Activated T-cell treated with anti-CD3 and anti-CD28 coated beads, Interleukin-2, amount 50 U/mL, for 1 hour (primary cell): ENCODE data around the gene GABRA5.
"Not testable (repeated sequence)": the region's sequence is repeated elsewhere in the genome, so short reads cannot be mapped to it uniquely, and the experiment has no call there.

Source experiments
- DNase-seq: peaks from one replicate; pipeline ENCODE4 v3.0.0-alpha.2; 2020

Gene GABRA5

DNA sequence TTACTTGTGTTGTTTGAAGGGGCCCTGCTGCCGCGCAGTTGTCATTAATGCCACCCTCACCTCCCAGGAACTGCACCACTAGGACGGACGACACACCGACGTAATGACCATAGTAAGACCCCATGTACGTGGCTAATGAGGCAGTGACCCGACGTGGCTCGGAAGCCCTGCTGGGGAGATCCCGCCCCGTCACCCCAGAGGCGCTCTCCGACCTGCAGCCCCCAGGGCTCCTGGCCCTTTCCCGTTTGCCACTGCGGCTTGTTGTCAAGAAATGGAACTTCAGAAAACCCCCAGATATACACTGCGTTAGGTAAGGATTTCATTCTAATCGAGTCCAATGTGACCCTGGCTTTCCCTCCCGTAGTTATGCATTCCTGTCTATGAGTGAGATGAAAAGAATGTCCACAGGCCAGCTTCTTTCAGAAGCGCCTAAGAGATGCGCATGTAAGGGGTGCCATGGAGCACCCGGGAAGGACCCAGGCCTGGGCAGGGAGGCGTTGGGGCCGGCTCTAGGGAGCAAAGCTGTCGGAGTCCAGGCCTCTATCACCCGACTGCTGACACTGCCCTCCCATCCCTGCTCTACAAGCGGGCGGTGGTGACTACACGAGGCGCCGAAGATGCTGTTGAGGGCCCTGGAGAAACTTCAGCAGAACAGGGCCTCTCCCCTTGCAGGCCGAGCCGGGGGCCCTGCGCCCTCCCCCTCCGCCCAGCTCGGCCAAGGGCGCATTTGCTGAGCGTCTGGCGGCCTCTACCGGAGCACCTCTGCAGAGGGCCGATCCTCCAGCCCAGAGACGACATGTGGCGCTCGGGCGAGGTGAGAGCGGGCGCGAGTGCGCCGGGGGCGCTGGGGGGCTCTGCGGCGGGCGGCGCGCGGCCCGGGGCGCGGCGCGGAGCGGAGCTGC, at the start of gene GABRA5:
TSS of gene GABRA5 (plus strand) at position 765 of the 902 bp plus-strand sequence. CDS start 2,187 bp downstream, outside the sequence.
- no peak for DNase-seq

- not testable (repeated sequence) for DNase-seq
Observed at GRCh38 chr15:26831191-26831590, 35.7 kb upstream of the GABRA5 start.

- no peak for DNase-seq
Observed at GRCh38 chr15:26831951-26832350, 34.9 kb upstream of the GABRA5 start.

GRCh38 chr15:26838742-26839460, 28.0 kb upstream of the GABRA5 start:
- DNase-seq, result no peak

- no peak for DNase-seq
Observed at GRCh38 chr15:26841514-26841913, 25.3 kb upstream of the GABRA5 start.

DNA sequence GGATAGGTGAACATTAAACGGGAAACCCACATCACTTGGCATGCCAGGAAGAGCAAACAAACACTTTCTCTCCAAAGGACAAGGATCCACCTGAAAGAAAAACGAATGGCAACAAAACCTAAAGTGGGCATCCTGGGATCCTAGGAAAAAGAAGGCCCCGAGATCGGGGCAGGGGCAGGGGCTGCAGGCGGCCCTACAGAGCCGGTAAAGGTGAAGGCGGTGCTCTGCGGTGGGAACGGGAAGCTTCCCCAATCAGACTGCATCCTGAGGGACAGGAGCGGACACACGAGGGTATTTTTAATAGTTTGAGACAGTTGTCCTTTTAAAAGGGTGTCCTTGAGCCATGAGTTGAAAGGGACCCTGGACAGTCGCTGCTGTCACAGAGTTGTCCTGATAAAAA, 24.9 kb upstream of the GABRA5 start:
- no peak for DNase-seq

DNA sequence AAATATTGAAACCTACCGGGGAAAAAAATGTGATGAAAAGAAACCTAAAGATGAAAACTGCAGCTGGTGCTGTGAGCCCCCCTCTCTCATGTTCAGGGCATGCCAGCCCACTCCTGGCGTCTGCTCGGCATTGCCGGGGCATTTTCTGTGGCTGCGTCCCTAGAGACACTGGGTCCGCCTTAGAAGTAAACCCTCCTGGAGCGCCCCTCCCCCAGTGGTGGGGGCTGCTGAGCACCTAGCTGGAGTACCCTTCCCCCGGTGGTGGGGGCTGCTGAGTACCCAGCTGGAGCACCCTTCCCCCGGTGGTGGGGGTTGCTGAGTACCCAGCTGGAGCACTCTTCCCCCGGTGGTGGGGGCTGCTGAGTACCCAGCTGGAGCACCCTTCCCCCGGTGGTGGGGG, 24.5 kb upstream of the GABRA5 start:
- no peak for DNase-seq

GRCh38 chr15:26844901-26845300, 22.0 kb upstream of the GABRA5 start:
- DNase-seq, result no peak

DNA sequence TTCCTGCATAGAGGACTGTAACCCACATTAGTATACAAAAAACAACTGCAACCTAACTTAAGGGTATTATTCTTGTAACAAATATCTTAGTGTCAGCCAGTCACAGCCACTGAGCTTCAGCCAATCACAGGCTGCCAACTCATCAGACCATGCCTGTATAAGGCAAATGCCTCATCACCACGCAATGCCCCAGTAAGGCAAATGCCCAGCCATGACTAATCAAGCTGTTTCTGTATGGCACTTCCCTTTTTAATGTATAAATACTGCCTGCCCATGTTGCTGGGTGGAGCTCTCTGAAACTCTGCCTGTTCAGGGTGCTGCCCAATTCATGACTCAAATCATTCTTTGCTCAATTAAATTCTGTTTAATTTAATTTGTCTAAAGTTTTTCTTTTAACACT, 18.4 kb upstream of the GABRA5 start:
- no peak for DNase-seq

- DNase-seq, result no peak
Observed at GRCh38 chr15:26850161-26850560, 16.7 kb upstream of the GABRA5 start.

DNA sequence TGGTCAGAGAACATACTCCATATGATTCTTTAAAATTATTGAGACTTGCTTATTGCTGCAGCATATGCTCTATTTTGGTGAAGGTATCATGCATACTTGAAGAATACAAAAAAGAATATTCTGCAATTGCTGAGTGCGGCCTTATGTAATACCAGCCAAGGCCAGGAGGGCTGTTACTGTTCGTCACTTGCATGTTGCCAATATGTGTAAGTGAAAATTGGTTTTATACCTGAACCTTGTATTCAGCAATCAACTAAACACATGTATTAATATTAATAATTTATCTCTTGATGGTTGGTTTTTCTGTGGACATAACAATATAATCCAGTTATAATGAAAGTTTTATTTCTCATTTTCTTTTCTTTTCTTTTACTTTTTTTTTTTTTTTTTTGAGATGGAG, 13.9 kb upstream of the GABRA5 start:
- no peak for DNase-seq

GRCh38 chr15:26854435-26854834, 12.4 kb upstream of the GABRA5 start:
- DNase-seq, result no peak

GRCh38 chr15:26864664-26865191, 2.1 kb upstream of the GABRA5 start:
- no peak for DNase-seq

GRCh38 chr15:26867200-26868007, 542 bp downstream of the GABRA5 start:
- DNase-seq, result no peak

DNA sequence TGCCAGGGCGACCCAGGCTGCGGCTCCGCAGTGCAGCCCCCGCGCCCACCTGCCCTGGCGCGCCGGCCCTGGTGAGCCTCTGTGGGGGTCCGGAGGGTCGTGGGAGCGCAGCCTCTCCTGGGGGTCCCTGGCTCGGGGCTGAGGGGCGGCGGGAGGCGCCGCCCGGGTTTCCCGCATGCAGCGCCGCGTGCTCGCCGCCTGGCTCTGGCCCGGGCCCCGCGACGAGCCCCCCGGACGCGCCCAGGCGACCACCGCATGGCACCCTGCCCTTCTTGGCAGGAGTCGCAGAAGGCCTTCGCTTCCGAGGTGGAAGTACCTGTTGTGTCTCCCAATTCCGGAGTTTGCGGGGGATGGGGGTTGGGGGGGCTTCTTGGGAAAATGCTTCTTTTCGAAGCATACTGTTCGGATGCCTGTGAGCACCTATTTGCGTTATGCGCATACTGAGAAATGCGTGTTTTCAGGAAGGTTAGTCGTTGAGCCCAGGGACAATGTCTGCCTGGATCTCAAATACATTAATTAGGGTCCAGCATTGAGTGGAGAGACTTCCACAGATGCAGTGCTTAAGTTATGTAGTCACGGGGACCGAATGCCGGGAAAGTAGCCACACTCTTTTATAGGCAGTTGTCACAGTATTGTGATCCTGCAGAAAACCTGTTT, 1.3 kb downstream of the GABRA5 start:
- no peak for DNase-seq

DNA sequence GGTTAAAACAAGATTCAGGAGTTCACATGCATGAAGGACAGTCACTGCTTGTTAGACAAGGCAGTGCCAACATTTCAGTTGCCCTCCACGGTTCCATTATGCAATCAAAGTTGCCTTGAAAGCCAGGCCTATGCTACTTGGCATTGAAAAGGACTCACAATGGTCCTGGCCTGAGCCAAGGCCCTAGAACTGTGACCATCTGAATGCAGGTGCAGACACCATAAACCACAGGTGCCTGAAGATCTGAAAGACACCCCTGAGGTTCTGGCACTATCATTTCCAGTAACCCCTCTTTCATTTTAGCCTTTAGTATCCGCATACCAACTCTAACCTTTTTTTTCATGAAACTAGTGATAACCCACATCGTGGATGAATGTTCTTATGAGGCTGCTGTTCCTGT, 2.8 kb downstream of the GABRA5 start:
- DNase-seq, result no peak

DNA sequence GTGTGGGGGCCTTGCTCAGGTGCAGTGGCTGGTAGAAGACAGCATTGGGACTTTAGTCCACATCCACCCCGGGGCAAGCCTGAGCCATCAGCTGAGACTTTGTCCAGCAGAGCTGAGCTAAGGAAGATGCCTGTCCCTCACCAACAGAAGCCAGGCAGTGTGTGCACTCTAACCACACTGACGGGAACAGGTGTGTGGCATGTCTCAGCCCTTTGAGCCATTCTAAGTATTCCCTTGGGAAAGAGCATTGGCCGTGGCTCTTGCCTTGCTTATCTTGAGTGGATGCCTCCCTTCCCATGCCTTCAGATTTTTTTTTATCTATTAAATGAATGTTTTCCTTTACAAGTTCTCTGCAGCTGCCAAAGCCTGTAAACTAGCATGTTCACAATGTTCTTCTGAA, 3.5 kb downstream of the GABRA5 start:
- DNase-seq, result no peak

- no peak for DNase-seq
Observed at GRCh38 chr15:26872206-26872605, 5.3 kb downstream of the GABRA5 start.

DNA sequence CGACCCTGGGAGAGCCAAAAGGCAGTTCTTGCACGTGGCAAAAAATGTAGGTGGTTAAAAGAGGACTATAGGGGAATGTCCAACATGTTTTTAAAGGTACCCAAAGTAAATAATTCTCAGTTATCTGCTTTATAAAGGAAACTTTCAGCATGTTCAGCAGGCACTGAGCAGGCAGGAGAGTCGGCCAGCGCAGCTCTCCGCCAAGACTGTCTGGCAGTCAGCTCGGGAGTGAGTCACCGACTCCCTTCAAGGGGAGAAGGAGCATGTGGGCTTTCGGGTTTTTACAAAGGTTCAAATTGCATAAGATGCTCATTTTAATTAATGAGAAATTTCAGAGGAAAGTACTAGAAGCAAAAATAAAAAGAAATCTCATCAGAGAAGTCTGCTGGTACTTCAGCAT, 7.0 kb downstream of the GABRA5 start:
- no peak for DNase-seq

- DNase-seq, result no peak
Observed at GRCh38 chr15:26874774-26875475, 8.1 kb downstream of the GABRA5 start.

- DNase-seq, result no peak
Observed at GRCh38 chr15:26875476-26875850, 8.6 kb downstream of the GABRA5 start.

GRCh38 chr15:26877831-26878230, 11.0 kb downstream of the GABRA5 start:
- DNase-seq, result no peak
